Measurements from ENCODE around the gene CPM. TPM values are rescaled to one million over a fixed set of nuclear protein-coding genes. Genes with fewer than 3 reads are reported as not detected.
"Not testable (repeated sequence)": the region's sequence is repeated elsewhere in the genome, so short reads cannot be mapped to it uniquely, and the experiment has no call there.

The CPM gene
- total RNA-seq, 1 donor from 2014 or later: 1.7 TPM

DNA sequence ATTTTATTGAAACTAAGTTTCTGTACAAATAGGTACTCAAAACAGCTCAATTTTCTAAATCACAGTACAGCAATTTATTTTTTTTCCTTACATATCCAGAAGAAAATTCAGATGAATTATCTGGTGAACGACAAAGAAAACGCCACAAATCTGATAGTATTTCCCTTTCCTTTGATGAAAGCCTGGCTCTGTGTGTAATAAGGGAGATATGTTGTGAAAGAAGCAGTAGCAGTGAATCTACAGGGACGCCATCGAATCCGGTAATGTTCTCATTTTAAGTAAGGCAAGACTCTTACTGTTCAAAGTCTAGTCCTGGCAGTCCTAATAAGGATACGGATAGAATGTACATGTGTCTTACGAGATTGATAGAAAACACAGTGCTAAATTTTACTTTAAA is 104.3 kb downstream of the CPM start:
- DNase-seq (ENCODE audit: low spot score): no peak

- no peak for DNase-seq (ENCODE audit: low spot score)
These were observed 104.9 kb downstream of the CPM start for GRCh38 chr12:68827895-68828671.

DNA sequence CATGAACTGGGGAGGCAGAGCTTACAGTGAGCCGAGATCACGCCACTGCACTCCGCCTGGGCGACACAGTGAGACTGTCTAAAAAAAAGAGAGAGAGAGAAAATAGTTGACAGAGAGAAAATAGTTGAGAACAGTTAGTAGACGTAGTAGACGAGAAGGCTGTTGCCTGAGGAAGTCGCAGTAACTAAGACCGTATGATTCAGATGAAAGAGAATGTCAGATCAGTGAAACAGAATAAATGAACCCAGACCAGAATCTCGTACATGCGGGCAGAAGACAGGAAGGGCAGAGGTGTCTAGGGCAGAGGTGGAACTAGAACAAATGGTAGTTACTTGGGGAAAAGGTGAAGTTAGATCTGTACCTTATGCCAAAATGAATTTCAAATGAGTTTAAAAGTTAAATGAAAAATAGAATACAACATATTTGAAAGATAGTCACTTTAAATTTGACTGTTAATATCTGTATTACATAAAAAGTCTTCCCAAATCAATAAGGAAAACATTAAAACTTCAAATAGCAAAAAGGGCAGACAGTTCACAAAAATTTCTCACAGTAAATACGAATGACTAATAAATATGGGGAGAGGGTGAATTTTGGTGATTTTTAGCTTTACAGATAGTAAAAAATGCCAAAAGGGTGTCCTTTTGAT is 107.3 kb downstream of the CPM start:
- DNase-seq (ENCODE audit: low spot score): no peak

DNA sequence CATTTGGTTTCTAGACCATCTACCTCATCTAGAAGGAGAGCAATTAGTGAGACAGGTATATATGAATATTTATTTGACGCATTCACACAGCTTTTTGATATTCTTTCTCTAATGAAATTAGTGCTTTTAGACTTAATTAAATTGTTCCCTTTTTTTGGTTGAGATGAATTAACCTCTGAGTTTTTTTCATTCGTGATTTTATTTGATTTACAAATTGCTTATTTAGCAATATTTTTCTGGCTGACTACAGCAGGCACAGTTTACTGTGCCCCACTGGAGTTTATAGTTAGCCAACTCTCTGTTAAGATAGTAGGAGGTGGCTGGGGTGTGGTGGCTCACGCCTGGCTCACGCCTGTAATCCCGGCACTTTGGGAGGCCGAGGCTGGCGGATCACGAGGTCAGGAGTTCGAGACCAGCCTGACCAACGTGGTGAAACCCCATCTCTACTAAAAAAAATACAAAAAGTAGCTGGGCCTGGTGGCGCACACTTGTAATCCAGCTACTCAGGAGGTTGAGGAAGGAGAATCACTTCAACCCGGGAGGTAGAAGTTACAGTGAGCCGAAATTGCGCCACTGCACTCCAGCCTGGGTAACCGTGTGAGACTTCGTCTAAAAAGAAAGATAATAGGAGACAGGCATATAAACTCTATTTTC is 108.2 kb downstream of the CPM start:
- DNase-seq (ENCODE audit: low spot score): no peak

- no peak for DNase-seq (ENCODE audit: low spot score)
These were observed 108.8 kb downstream of the CPM start for GRCh38 chr12:68824131-68824530.

DNA sequence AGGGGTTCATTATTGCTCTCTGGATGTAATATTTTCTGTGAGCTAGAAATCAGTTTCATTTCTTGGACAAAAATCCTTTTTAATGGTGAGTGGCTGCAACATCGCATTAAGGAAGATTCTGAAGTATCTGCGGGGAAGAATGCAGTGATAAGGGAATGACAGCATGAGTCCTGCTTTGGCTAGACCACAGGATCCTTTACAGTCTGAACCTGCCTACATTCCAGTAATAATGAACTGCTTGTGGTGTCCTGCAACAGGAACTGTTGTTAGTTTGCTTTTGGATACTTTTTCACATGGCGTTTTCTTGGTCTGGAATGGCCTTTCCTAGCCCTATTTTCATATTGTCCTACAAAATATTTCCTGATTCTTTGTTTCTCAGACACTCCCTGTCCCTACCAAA is 109.3 kb downstream of the CPM start:
- DNase-seq (ENCODE audit: low spot score): peak; percentile 57

DNA sequence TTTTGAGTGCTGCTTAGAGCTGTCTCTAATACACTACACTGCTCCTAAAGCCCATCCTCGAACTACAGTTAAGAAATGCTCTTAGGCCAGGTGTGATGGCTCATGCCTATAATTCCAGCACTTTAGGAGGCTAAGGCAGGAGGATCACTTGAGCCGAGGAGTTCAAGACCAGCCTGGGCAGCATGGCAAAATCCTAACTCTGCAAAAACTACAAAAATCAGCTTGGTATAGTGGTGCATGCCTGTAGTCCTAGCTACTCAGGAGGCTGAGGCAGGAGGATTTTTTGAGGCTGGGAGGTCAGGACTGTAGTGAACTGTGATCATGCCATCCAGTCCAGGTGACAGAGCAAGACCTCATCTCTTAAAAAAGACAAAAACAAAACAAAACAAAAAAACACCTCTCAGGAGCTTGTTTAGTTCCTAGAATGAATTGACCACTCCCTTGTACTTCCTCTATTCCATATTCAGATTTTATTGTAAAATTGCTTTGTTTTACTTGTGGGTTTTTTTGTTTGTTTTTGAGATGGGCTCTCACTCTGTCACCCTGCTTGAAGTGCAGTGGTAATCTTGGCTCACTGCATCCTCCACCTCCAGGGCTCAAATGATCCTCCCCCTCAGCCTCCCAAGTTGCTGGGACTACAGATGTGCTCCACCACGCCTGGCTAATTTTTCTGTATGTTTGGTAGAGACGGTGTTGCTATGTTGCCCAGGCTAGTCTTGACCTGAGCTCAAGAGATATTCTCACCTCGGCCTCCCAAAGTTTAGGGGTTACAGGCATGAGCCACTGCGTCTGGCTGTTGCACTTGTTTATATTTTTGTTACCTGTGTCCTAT is 111.4 kb downstream of the CPM start:
- no peak for DNase-seq (ENCODE audit: low spot score)

DNA sequence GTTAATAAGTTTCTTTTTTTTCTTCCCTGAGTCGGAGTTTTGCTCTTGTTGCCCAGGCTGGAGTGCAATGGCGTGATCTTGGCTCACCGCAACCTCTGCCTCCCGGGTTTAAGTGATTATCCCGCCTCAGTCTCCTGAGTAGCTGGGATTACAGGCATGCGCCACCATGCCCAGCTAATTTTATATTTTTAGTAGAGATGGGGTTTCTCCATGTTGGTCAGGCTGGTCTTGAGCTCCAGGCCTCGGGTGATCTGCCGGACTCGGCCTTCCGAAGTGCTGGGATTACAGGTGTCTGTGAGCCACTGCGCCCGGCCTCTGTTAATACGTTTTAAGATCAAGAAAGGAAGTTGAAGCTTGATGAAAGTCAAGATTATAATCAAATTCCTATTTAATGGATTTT is 113.5 kb downstream of the CPM start:
- DNase-seq (ENCODE audit: low spot score): not testable (repeated sequence)

- DNase-seq (ENCODE audit: low spot score): no peak
These were observed 116.8 kb downstream of the CPM start for GRCh38 chr12:68815928-68816800.

- no peak for DNase-seq (ENCODE audit: low spot score)
These were observed 117.6 kb downstream of the CPM start for GRCh38 chr12:68815232-68815927.

DNA sequence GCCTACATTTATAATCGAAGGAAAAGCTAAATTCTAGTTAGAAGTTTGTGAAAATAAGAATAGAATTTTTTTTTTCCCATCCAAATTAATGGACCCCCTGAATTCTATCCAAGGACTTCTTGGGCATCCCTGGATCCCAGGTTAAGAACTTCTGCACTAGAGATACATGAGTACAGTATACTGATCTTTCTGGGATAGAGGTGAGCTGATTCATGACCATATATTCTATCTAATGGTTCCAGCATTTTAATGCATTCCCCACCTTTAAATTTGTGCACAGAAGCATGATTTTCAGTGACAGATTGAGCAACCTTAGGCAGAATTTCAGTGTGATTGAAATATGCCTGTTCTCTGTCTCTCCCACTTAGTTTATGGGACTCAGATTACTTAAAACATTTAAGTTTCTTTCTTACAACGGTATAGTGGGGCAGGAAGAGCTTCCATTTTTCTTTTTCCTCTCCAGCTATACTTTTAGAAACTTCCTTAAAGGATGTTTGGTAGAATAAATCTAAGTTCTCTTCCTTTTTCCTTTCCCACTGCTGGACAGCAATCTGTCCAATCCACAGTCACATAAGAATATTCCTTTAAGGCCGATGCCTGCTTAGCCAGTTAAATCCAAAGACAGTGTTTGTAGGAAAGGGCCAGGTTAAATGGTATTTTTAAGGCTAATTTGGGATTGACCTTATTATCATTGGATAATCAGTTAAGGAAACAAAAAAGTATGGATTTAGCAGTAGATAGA is 118.3 kb downstream of the CPM start:
- DNase-seq (ENCODE audit: low spot score): no peak

GRCh38 chr12:68813242-68813593 is 119.8 kb downstream of the CPM start:
- DNase-seq (ENCODE audit: low spot score): no peak

- DNase-seq (ENCODE audit: low spot score): no peak
These were observed 120.3 kb downstream of the CPM start for GRCh38 chr12:68812553-68813241.

DNA sequence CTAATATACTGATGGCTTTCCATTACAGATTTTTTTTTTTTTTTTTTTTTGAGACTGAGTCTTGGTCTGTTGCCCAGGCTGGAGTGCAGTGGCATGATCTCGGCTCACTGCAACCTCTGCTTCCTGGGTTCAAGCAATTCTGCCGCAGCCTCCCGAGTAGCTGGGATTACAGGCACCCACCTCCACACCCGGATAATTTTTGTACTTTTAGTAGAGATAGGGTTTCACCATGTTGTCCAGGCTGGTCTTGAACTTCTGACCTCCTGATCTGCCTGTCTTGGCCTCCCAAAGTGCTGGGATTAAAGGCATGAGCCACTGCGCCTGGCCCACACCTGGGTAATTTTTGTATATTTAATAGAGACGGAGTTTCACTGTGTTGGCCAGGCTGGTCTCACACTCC is 121.4 kb downstream of the CPM start:
- not testable (repeated sequence) for DNase-seq (ENCODE audit: low spot score)

GRCh38 chr12:68810027-68810389 is 123.0 kb downstream of the CPM start:
- not testable (repeated sequence) for DNase-seq (ENCODE audit: low spot score)

DNA sequence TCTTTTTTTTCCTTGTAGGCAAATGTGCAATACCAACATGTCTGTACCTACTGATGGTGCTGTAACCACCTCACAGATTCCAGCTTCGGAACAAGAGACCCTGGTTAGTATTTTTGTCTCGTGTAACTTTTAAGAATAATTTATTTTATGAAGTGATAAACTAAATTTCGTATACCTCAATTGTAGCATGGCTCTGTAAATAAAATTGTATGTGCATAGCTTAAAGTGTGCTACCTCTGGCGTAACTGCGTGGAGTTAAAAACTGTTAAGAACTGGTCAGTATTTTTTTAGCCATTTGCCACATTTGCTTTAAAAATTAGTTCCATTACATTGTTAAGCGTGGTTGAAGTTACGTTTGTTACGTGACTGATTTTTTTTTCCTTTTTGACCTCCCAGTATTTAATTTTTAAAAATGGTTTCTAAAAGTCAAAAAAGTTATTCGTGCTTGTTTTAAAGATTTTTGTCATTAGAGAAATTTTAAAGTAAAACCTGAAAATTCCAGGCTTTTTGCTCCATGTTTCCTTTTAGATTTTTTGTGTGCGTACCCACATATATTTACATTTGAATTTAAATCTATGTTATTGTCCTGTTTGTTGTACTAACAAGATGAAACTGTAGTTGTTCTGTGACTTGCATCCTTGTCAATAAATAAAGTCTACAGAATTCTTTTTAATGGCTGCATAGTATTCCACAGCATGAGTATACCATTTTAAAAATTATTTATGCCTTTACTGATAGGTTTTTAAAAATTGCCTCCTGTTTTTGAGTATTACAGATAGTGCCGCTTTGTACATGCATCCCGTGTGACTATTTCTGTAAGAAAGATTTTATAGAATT is 123.6 kb downstream of the CPM start:
- no peak for DNase-seq (ENCODE audit: low spot score)

DNA sequence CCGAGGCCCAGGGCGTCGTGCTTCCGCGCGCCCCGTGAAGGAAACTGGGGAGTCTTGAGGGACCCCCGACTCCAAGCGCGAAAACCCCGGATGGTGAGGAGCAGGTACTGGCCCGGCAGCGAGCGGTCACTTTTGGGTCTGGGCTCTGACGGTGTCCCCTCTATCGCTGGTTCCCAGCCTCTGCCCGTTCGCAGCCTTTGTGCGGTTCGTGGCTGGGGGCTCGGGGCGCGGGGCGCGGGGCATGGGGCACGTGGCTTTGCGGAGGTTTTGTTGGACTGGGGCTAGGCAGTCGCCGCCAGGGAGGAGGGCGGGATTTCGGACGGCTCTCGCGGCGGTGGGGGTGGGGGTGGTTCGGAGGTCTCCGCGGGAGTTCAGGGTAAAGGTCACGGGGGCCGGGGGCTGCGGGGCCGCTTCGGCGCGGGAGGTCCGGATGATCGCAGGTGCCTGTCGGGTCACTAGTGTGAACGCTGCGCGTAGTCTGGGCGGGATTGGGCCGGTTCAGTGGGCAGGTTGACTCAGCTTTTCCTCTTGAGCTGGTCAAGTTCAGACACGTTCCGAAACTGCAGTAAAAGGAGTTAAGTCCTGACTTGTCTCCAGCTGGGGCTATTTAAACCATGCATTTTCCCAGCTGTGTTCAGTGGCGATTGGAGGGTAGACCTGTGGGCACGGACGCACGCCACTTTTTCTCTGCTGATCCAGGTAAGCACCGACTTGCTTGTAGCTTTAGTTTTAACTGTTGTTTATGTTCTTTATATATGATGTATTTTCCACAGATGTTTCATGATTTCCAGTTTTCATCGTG is 124.4 kb downstream of the CPM start:
- peak; percentile 94 for DNase-seq (ENCODE audit: low spot score)
